B cell (primary cell): ENCODE measurements around the gene LSS.

Experiments used
- CTCF ChIP-seq: fragments of 200-600 bp; IDR thresholded peaks from one replicate; pipeline ENCODE4 v1.8.0; 2022; ENCODE audit warnings: antibody characterized with exemption, mild to moderate bottlenecking
- EZH2 ChIP-seq: IDR thresholded peaks from 2 replicates; pipeline ENCODE4 v1.6.1; 2012; ENCODE audit warnings: borderline replicate concordance, low read depth, mild to moderate bottlenecking, moderate library complexity, low read length; ENCODE audit not compliant: insufficient read depth, poor library complexity, severe bottlenecking

DNA sequence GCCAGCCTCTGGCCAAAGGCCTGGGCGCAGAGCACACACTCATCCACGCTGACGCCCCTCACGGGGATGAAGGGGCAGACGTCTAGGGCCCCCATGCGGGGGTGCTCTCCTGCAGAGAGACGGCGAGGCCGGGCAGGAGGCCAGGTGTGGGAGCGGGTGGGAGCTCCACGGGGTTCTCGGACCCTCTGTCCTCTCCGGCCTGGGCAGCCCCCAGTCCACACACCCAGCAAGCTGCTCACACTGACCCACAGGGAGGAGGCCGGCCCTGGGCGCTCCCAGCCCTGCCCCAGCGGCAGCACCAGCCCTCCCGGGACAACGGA, 75.7 kb downstream of the LSS start:
- TF ChIP-seq EZH2 (no peak), CTCF (no peak)
